K562 (cell line): ENCODE measurements around the gene SPTBN2. TPM values are rescaled to one million over a fixed set of nuclear protein-coding genes. Genes with fewer than 3 reads are reported as not detected.

Experiments used
- ATAC-seq: fragments of 200-7000 bp; cut with Tn5 transposase; 3 replicates; pipeline ENCODE4 v1.9.1; 2020; ENCODE audit warnings: moderate library complexity
- BruUV-seq: library from RNA; stranded (reverse); fragments of 400-500 nt; replicated peaks from 2 replicates; lab custom pipeline; 2021; lab: Mats Ljungman, UMichigan
- CTCF ChIA-PET: fragments of 300-600 bp; formaldehyde crosslinking; extraction: SDS; loops from one replicate; lab custom pipeline; 2021; ENCODE audit warnings: low intra/inter-chr PET ratio; lab: Yijun Ruan, JAX
- POLR2A ChIA-PET: fragments of 300-600, 350-650 bp; sonication (Branson Sonifier 250); formaldehyde crosslinking; extraction: SDS; loops from one replicate; lab custom pipeline; 2021; ENCODE audit warnings: antibody characterized with exemption, inconsistent platforms; lab: Yijun Ruan, JAX
- DNase-seq, 4 experiments: peaks; one replicate each; pipeline versions ENCODE4 v3.0.0 to v3.0.0-alpha.2; 2011 to 2018; ENCODE audit warnings: low spot score in 3 of 4, mixed read lengths in 3 of 4; ENCODE audit errors: extremely low read depth in 1 of 4
- FAIRE-seq: peaks from 2 replicates; lab custom pipeline; 2011; peaks lifted over from hg19 to GRCh38; lab: Jason Lieb, UNC
- H2AFZ ChIP-seq: 2 replicates; pipeline ENCODE4 v1.6.0; 2011; ENCODE audit warnings: low read depth, low read length, control low read depth, inconsistent platforms
- H3K27ac ChIP-seq: fragments of 200-600 bp; 3 replicates; pipeline ENCODE4 v1.8.0; 2011; ENCODE audit warnings: low read depth, mild to moderate bottlenecking, control low read depth, inconsistent platforms, low read length, moderate library complexity, mixed read lengths; ENCODE audit errors: extremely low read depth
- H3K27me3 ChIP-seq, 2 experiments: fragments of 300-600 bp in 1 of 2; 2 replicates in 1 of 2; 3 replicates in 1 of 2; pipeline versions ENCODE4 v1.6.0 to v1.8.0; 2011; ENCODE audit warnings: inconsistent platforms in 2 of 2, low read length in 2 of 2, mild to moderate bottlenecking in 1 of 2, mixed read lengths in 1 of 2, moderate library complexity in 1 of 2; ENCODE audit not compliant: control insufficient read depth in 2 of 2, insufficient read depth in 2 of 2
- H3K36me3 ChIP-seq: fragments of 300-600 bp; 3 replicates; pipeline ENCODE4 v1.8.0; 2011; ENCODE audit warnings: mild to moderate bottlenecking, low read length, inconsistent platforms; ENCODE audit not compliant: control insufficient read depth, insufficient read depth
- H3K4me1 ChIP-seq, 2 experiments: fragments of 200-600 bp in 1 of 2; replicated peaks in 1 of 2; 2 replicates in 1 of 2; 3 replicates in 1 of 2; pipeline versions ENCODE4 v1.5.1 to v1.8.0; 2011; ENCODE audit warnings: inconsistent platforms in 2 of 2, low read length in 2 of 2, mild to moderate bottlenecking in 1 of 2, mixed read lengths in 1 of 2, moderate library complexity in 1 of 2; ENCODE audit not compliant: control insufficient read depth in 2 of 2, insufficient read depth in 2 of 2
- H3K4me2 ChIP-seq: 2 replicates; pipeline ENCODE4 v1.6.1; 2011; ENCODE audit warnings: low read length, control low read depth, inconsistent platforms, mixed read lengths; ENCODE audit not compliant: insufficient read depth
- H3K4me3 ChIP-seq: fragments of 200-600 bp; sonication (generic), shearing (Covaris generic); 2 replicates; pipeline ENCODE4 v1.5.1; 2016; ENCODE audit warnings: control low read depth, inconsistent platforms
- H3K79me2 ChIP-seq: fragments of 200-600 bp; 3 replicates; pipeline ENCODE4 v1.8.0; 2011; ENCODE audit warnings: low read length, inconsistent platforms; ENCODE audit not compliant: control insufficient read depth, insufficient read depth
- H3K9ac ChIP-seq, 2 experiments: 2 replicates each; pipeline versions ENCODE4 v1.6.0 to v1.6.1; 2011; ENCODE audit warnings: low read depth in 2 of 2, low read length in 2 of 2, control low read depth in 1 of 2, inconsistent platforms in 1 of 2, mild to moderate bottlenecking in 1 of 2, mixed read lengths in 1 of 2; ENCODE audit not compliant: insufficient read depth in 1 of 2
- H3K9me1 ChIP-seq: one replicate; pipeline ENCODE4 v1.6.0; 2011; ENCODE audit warnings: inconsistent platforms, mild to moderate bottlenecking, low read length, moderate library complexity; ENCODE audit not compliant: control insufficient read depth, insufficient read depth
- H3K9me3 ChIP-seq: replicated peaks from 2 replicates; pipeline ENCODE4 v1.5.1; 2011; ENCODE audit warnings: low read depth, low read length, inconsistent platforms; ENCODE audit not compliant: control insufficient read depth, insufficient read depth
- H4K20me1 ChIP-seq: replicated peaks from 2 replicates; pipeline ENCODE4 v1.6.1; 2011; ENCODE audit warnings: low read length, inconsistent platforms, mixed read lengths; ENCODE audit not compliant: control insufficient read depth, insufficient read depth
- BRD4 ChIP-seq: fragments of 200-600 bp; sonication (generic); IDR thresholded peaks from 2 replicates; pipeline ENCODE4 v1.6.1; 2017; ENCODE audit warnings: inconsistent platforms
- CHD1 ChIP-seq: fragments of 200-600 bp; sonication (generic); IDR thresholded peaks from one replicate; pipeline ENCODE4 v1.6.1; 2012; ENCODE audit warnings: mild to moderate bottlenecking, moderate library complexity, low read length, inconsistent platforms
- ELF1 ChIP-seq: fragments of 200-800 bp; sonication (Bioruptor generic); IDR thresholded peaks from 2 replicates; pipeline ENCODE4 v1.6.1; 2016; ENCODE audit warnings: missing genetic modification characterization, missing compliant biosample characterization
- FOSL1 ChIP-seq: fragments of 200-800 bp; sonication (Bioruptor generic); conservative IDR thresholded peaks from 2 replicates; pipeline ENCODE4 v1.6.1; 2016; ENCODE audit warnings: missing genetic modification characterization, missing compliant biosample characterization
- MAZ ChIP-seq, 2 experiments: fragments of 450-650 bp in 1 of 2; sonication (generic) in 1 of 2; formaldehyde crosslinking; IDR thresholded peaks in 1 of 2; conservative IDR thresholded peaks in 1 of 2; 2 replicates each; pipeline versions ENCODE4 v1.4.0 to v1.5.0; 2020; ENCODE audit warnings: mild to moderate bottlenecking in 1 of 2, missing genetic modification reagents in 1 of 2
- NKRF ChIP-seq: fragments of 450-650 bp; IDR thresholded peaks from 2 replicates; pipeline ENCODE4 v1.6.1; 2016; ENCODE audit warnings: borderline replicate concordance
- NONO ChIP-seq, 2 experiments: fragments of 200-400 bp in 1 of 2; fragments of 450-650 bp in 1 of 2; formaldehyde crosslinking in 1 of 2; IDR thresholded peaks; 2 replicates each; pipeline ENCODE4 v1.6.1; 2017; ENCODE audit warnings: low read depth in 2 of 2, mild to moderate bottlenecking in 2 of 2, moderate library complexity in 2 of 2, low read length in 1 of 2
- RBM22 ChIP-seq: fragments of 200-400 bp; formaldehyde crosslinking; IDR thresholded peaks from 2 replicates; pipeline ENCODE4 v1.6.1; 2018; ENCODE audit warnings: low read length, low read depth; ENCODE audit not compliant: poor library complexity, severe bottlenecking
- SMAD3 ChIP-seq: fragments of 450-650 bp; formaldehyde crosslinking; conservative IDR thresholded peaks from 2 replicates; pipeline ENCODE4 v1.4.0; 2020; ENCODE audit warnings: mild to moderate bottlenecking
- SMARCA4 ChIP-seq: fragments of 450-650 bp; IDR thresholded peaks from 2 replicates; pipeline ENCODE4 v1.6.1; 2016
- SNIP1 ChIP-seq: fragments of 450-650 bp; IDR thresholded peaks from 2 replicates; pipeline ENCODE4 v1.7.1; 2017; ENCODE audit warnings: low read depth, mild to moderate bottlenecking
- ZNF263 ChIP-seq: sonication (generic); formaldehyde crosslinking; IDR thresholded peaks from 2 replicates; pipeline ENCODE4 v1.8.0; 2022; ENCODE audit warnings: mild to moderate bottlenecking, missing genetic modification reagents, borderline replicate concordance
- WGBS: fragments of 100-300 bp; shearing (Covaris generic); methylation state at CpG from one replicate; pipeline ENCODE4 v1.1.6; 2016; ENCODE audit warnings: low coverage, mixed read lengths; ENCODE audit not compliant: insufficient coverage; ENCODE audit errors: missing lambda C conversion rate; 5-methylcytosine and 5-hydroxymethylcytosine counted together
- in situ Hi-C: fragments of 300-500 bp; cut with MboI; formaldehyde crosslinking; loops from 4 replicates; pipeline ENCODE4 v1.15.0; 2018; ENCODE audit warnings: inconsistent platforms, mixed read lengths
- intact Hi-C: fragments of 100-400 bp; cut with micrococcal nuclease; formaldehyde crosslinking; loops from 2 replicates; pipeline ENCODE4 v1.14.2; 2022
- polyA plus RNA-seq, 8 experiments: library from polyadenylated mRNA; depleted of rRNA in 4 of 8; stranded (reverse) in 5 of 8; unstranded in 3 of 8; fragments of >200 nt; fragmentation: Nextera tagmentation in 2 of 8; fragmentation: Illumina TruSeq in 1 of 8; extraction: Ambion mirVana in 2 of 8; extraction: Trizol in 1 of 8; gene quantifications; 2 replicates each; pipeline versions ENCODE4 v1.2.1 to v1.2.3, GENCODE V29; 2011 to 2014; ENCODE audit warnings: inconsistent platforms in 1 of 8, missing spikeins in 1 of 8
- total RNA-seq, 7 experiments: library from RNA; depleted of rRNA in 6 of 7; stranded (reverse); fragments of >200 nt in 6 of 7; fragmentation: Illumina TruSeq in 2 of 7; extraction: Trizol in 2 of 7; gene quantifications; 2 replicates each; pipeline versions ENCODE4 v1.2.1 to v1.2.3, GENCODE V29; 2011 to 2021; ENCODE audit warnings: low replicate concordance in 1 of 7
- TF ChIP-seq, protein P1 (sequence below): sonication (generic); formaldehyde crosslinking; IDR thresholded peaks from 2 replicates; pipeline ENCODE4 v1.8.0; 2022; ENCODE audit warnings: missing genetic modification reagents, mild to moderate bottlenecking, borderline replicate concordance

Gene SPTBN2
- total and polyA plus RNA-seq, 9 of the 15 experiments (the other 6 are each of a cell fraction or from before 2014, with no cell fraction given): 0.38 to 56.5 (median 19.7) TPM

GRCh38 chr11:66639066-66639813, 89.8 kb downstream of the SPTBN2 start:
- H3K27ac ChIP-seq: peak overlapping the region; percentile 96
- WGBS: 4% methylated on average over 27 of the region's 27 CpGs
- no peak for ATAC-seq
- no peaks in the 10 kb centered on the region for H3K27me3 ChIP-seq
- H3K36me3 ChIP-seq: peaks cover 67% of the 10 kb centered on the region
- peaks cover 6% of the 10 kb centered on the region for H3K9me1 ChIP-seq
- H3K9ac ChIP-seq: peak overlapping the region; percentile 94 to 96
- CTCF ChIA-PET: no interaction called here
- in situ Hi-C loops: no loop called here
- intact Hi-C loops: no loop called here
- TF ChIP-seq CHD1 (peak; percentile 70), ZNF263 (CRISPR knock-in tag) (peak; percentile 10; the same call in 1 of the 2 replicates), BRD4 (0 out of 2 replicates have a peak, but pooled peaks have one; percentile 18), SMAD3 (CRISPR knock-in tag) (no peak), FOSL1 (tag) (0 out of 2 replicates have a peak, but pooled peaks have one; percentile 9), MAZ (CRISPR knock-in tag; conservative IDR thresholded peaks at IDR 0.05 in 1 of 2, IDR thresholded peaks at IDR 0.05 in 1 of 2) (0 out of 4 replicates have a peak, but pooled peaks of 1 of the 2 experiments have one; percentile 11), NONO (IDR thresholded peaks at IDR 0.05; ENCODE audit: low read depth in 2 of 2, low read length in 1 of 2) (no peak), ELF1 (peak; percentile 60; the same call in 1 of the 2 replicates), SMARCA4 (0 out of 2 replicates have a peak, but pooled peaks have one; percentile 6), NKRF (0 out of 2 replicates have a peak, but pooled peaks have one; percentile 10), SNIP1 (no peak), RBM22 (peak; percentile 66)
- TF ChIP-seq, protein P1, sequence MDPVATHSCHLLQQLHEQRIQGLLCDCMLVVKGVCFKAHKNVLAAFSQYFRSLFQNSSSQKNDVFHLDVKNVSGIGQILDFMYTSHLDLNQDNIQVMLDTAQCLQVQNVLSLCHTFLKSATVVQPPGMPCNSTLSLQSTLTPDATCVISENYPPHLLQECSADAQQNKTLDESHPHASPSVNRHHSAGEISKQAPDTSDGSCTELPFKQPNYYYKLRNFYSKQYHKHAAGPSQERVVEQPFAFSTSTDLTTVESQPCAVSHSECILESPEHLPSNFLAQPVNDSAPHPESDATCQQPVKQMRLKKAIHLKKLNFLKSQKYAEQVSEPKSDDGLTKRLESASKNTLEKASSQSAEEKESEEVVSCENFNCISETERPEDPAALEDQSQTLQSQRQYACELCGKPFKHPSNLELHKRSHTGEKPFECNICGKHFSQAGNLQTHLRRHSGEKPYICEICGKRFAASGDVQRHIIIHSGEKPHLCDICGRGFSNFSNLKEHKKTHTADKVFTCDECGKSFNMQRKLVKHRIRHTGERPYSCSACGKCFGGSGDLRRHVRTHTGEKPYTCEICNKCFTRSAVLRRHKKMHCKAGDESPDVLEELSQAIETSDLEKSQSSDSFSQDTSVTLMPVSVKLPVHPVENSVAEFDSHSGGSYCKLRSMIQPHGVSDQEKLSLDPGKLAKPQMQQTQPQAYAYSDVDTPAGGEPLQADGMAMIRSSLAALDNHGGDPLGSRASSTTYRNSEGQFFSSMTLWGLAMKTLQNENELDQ (CRISPR knock-in tag): 0 out of 2 replicates have a peak, but pooled peaks have one; percentile 55
- TF ChIP-seq, all 486 proteins: peak for 10
- BruUV-seq: TSS peak; percentile 58
- no peaks in the 10 kb centered on the region for H3K9me3 ChIP-seq
- peak overlapping the region; percentile 84 for H3K4me2 ChIP-seq
- DNase-seq (peak in 1 of 4 experiments; percentile 41), FAIRE-seq (peak; percentile 66)
- peak overlapping the region; percentile 73 for H3K4me3 ChIP-seq
- peaks cover 55% of the 10 kb centered on the region for H4K20me1 ChIP-seq
- POLR2A ChIA-PET: interaction anchor here (0.6 to 26.4 kb wide), 11 partner anchors 9 to 594 kb away, joined by 3 to 387 read pairs (median 13); partner anchors contain the start of genes DPP3, RBM14 and RBM4B
- H2AFZ ChIP-seq: peak overlapping the region; percentile 61; the same call in 1 of the 2 replicates
- H3K79me2 ChIP-seq: peaks cover 94% of the 10 kb centered on the region
- H3K4me1 ChIP-seq: peaks cover 24 to 25% of the 10 kb centered on the region in 2 experiments
